ENCODE measurements around the gene GCNA. TPM values are rescaled to one million over a fixed set of nuclear protein-coding genes. Genes with fewer than 3 reads are reported as not detected.
A peak's percentile ranks its signal among the peaks of the same experiment; 100 is the strongest.

GCNA gene
- total RNA-seq, 2 donors from 2014 or later, result 0.85 to 0.99 TPM

DNA sequence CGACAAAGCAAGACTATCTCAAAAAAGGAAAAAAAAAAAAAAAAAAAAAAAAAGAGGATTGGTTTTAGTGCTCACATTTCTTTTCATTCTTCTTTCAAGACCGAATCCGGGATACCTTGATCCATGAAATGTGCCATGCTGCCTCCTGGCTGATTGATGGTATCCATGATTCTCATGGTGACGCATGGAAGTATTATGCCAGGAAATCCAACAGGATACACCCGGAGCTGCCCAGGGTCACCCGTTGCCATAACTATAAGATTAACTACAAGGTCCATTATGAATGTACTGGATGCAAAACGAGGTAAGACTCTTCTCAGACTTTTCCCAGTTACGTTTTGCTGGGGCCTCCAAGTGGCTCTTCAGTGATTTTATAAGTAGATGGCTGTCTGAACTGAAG, 34.0 kb downstream of the GCNA start:
- Histone ChIP-seq H3K27ac (no peak overlapping the region), H3K4me3 (no peak overlapping the region), H3K9ac (ENCODE audit: low read depth in 2 of 2, low read length in 2 of 2) (no peak overlapping the region), H3K36me3 (no peaks in the 10 kb centered on the region), H3K27me3 (no peaks in the 10 kb centered on the region), H3K4me1 (peaks cover 4% of the 10 kb centered on the region), H3K9me3 (no peaks in the 10 kb centered on the region)
- TF ChIP-seq, protein P1, sequence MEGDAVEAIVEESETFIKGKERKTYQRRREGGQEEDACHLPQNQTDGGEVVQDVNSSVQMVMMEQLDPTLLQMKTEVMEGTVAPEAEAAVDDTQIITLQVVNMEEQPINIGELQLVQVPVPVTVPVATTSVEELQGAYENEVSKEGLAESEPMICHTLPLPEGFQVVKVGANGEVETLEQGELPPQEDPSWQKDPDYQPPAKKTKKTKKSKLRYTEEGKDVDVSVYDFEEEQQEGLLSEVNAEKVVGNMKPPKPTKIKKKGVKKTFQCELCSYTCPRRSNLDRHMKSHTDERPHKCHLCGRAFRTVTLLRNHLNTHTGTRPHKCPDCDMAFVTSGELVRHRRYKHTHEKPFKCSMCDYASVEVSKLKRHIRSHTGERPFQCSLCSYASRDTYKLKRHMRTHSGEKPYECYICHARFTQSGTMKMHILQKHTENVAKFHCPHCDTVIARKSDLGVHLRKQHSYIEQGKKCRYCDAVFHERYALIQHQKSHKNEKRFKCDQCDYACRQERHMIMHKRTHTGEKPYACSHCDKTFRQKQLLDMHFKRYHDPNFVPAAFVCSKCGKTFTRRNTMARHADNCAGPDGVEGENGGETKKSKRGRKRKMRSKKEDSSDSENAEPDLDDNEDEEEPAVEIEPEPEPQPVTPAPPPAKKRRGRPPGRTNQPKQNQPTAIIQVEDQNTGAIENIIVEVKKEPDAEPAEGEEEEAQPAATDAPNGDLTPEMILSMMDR (IDR thresholded peaks at IDR 0.05), result no peak
- DNase-seq, result no peak
- intact Hi-C loops (cut with DNase I), result no loop called here

DNA sequence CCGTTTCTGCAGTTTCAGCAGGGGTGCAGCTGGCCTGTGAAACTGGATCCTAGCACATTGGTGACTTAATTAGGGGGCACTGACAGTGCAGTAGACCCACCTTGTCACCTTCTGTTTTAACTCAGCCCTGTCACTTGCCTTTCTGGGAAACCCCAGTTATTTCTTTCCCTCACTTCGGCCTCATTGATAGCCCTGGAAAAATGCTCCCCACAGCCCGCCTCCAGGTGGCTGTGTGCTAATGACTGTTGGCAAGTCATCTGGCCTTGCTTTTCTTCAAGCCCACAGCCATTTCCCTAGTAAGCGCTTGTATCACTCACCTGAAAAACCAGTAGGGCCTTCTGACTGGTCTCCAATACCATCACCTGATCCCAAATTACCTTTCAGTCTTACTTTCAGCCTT, 36.8 kb downstream of the GCNA start:
- no peaks in the 10 kb centered on the region for H3K36me3 ChIP-seq

DNA sequence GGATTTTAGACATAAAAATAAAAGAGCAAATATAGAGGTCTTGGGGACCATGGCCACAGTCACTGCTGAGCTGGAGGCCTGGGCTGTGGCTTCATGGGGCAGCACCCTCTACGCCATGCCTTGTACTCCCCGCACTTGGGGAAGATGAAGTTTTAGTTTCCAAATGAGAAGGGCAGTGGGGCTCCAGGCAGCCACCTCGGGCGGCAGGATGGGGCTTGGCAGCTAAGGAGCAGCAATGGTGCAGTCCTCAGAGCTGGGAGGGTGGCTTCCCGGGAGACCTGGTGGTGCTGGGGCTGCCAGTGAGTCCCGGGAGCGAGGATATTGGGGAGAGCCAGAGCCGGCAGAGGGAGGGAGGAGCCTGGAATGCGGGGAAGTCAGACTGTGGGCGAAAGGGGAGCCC, 37.7 kb downstream of the GCNA start:
- Histone ChIP-seq H3K27me3 (no peaks in the 10 kb centered on the region), H3K27ac (no peak overlapping the region), H3K4me3 (no peak overlapping the region), H3K36me3 (no peaks in the 10 kb centered on the region), H3K9me3 (no peaks in the 10 kb centered on the region), H3K4me1 (peaks cover 4% of the 10 kb centered on the region), H3K9ac (ENCODE audit: low read depth in 2 of 2, low read length in 2 of 2) (no peak overlapping the region)
- no peak for DNase-seq
- intact Hi-C loops (cut with DNase I), result loop anchor here (5.0 kb wide), 1 partner anchor 36 kb away; no protein-coding TSS in a partner anchor
- TF ChIP-seq, protein P1 (IDR thresholded peaks at IDR 0.05), result no peak

More for the DNA sequence above, 36.8 kb downstream of the GCNA start:
- no peak overlapping the region for H3K27ac ChIP-seq
- no peaks in the 10 kb centered on the region for H3K9me3 ChIP-seq
- intact Hi-C loops (cut with DNase I), result loop anchor here (5.0 kb wide), 1 partner anchor 37 kb away; no protein-coding TSS in a partner anchor
- peaks cover 4% of the 10 kb centered on the region for H3K4me1 ChIP-seq
- H3K9ac ChIP-seq (ENCODE audit: low read depth in 2 of 2, low read length in 2 of 2), result no peak overlapping the region
- DNase-seq, result no peak
- no peak overlapping the region for H3K4me3 ChIP-seq
- no peaks in the 10 kb centered on the region for H3K27me3 ChIP-seq
- TF ChIP-seq, protein P1 (IDR thresholded peaks at IDR 0.05), result no peak

DNA sequence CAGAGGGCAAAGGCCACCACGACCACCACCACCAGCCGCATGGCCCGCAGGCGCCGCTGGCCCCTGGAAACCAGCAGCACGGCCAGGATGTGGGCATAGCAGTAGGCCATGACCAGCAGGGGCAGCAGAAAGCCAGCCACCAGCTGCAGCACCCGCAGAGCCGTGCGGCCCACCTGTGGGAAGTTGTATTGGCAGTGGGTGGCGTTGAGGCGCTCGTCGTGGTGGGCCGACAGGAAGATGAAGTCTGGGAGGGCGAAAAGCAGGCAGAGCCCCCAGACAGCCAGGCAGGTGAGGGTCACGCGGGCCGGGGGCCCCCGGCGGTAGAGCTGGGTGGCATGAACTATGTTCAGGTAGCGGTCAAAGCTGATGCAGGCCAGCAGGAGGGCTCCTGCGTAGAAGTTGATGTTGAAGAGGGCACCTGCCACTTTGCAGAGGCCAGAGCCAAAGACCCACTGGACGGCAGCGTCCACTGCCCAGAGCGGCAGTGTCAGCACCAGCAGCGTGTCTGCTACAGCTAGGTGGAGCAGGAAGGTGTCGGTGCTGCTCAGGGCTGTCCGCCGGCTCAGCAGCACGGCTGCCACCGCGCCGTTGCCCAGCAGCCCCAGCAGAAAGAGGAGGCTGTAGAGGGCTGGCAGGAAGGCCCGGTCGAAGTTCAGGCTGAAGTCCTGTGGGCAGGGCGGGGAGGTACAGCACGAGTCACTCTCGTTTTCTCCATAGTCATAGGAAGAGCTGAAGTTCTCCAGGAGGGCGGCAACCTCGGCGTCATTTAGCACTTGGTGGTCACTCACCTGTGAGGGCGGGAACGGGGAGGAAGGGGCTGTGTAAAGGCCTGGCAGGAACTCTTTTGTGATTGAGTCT, 38.7 kb downstream of the GCNA start:
- peak overlapping the region; percentile 73 for H3K27ac ChIP-seq
- H3K9ac ChIP-seq (ENCODE audit: low read depth in 2 of 2, low read length in 2 of 2), result peak overlapping the region; percentile 8 to 74
- intact Hi-C loops (cut with DNase I), result loop anchor here (5.0 kb wide), 1 partner anchor 35 kb away; no protein-coding TSS in a partner anchor
- H3K4me3 ChIP-seq, result peak overlapping the region; percentile 3
- no peaks in the 10 kb centered on the region for H3K9me3 ChIP-seq
- TF ChIP-seq, protein P1 (IDR thresholded peaks at IDR 0.05), result no peak
- peak; percentile 78 for DNase-seq
- H3K36me3 ChIP-seq, result no peaks in the 10 kb centered on the region
- H3K27me3 ChIP-seq, result no peaks in the 10 kb centered on the region
- peaks cover 4% of the 10 kb centered on the region for H3K4me1 ChIP-seq

DNA sequence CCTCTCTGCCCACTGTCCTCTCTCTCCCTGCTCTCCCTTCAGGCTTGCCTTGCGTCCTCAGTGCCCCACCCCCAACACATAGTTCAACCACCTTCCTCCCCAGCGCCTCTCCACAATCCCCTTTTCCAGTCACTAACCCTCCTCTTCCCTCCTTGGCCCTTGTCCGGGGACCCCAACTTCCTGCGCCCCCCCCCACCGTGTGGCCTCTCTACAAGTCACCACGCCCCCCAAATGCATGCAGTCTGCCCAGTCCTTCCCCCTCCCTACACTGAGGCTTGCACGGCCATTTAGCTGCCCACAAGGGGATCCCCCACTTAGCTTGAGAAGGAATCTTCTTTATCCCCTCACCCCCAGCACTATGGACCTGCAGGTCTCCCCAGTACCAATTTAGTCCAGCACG, 39.5 kb downstream of the GCNA start:
- intact Hi-C loops (cut with DNase I), result loop anchor here (5.0 kb wide), 1 partner anchor 35 kb away; no protein-coding TSS in a partner anchor

More for the DNA sequence above, 39.5 kb downstream of the GCNA start:
- H3K9me3 ChIP-seq, result no peaks in the 10 kb centered on the region
- H3K27me3 ChIP-seq, result no peaks in the 10 kb centered on the region
- peak overlapping the region; percentile 73 for H3K27ac ChIP-seq
- no peaks in the 10 kb centered on the region for H3K36me3 ChIP-seq
- DNase-seq, result no peak
- H3K9ac ChIP-seq (ENCODE audit: low read depth in 2 of 2, low read length in 2 of 2), result peak overlapping the region; percentile 30 to 74
- TF ChIP-seq, protein P1 (IDR thresholded peaks at IDR 0.05), result no peak
- H3K4me1 ChIP-seq, result peaks cover 4% of the 10 kb centered on the region
- peak overlapping the region; percentile 3 for H3K4me3 ChIP-seq

All from colonic mucosa (tissue), 4 donors.